Activated CD4-positive, CD25-positive, alpha-beta regulatory T cell (primary cell): ENCODE results near the gene C14orf39.

Source experiments
- DNase-seq, 4 experiments: peaks; one replicate each; lab custom pipeline; 2025; lab: John Stamatoyannopoulos, UW

Gene C14orf39

GRCh38 chr14:60485598-60486251 is at the start of gene C14orf39:
C14orf39 (minus strand) TSS chr14:60486063; CDS start chr14:60485078, 985 bp downstream.
- no peak for DNase-seq

GRCh38 chr14:60532442-60532841 is 46.6 kb upstream of the C14orf39 start:
- no peak for DNase-seq

- DNase-seq: no peak
Measured at GRCh38 chr14:60515511-60516289, 29.8 kb upstream of the C14orf39 start.

GRCh38 chr14:60514741-60515491 is 29.1 kb upstream of the C14orf39 start:
- DNase-seq: no peak

GRCh38 chr14:60514378-60514740 is 28.5 kb upstream of the C14orf39 start:
- DNase-seq: no peak

- DNase-seq: no peak
Measured at GRCh38 chr14:60512973-60513571, 27.2 kb upstream of the C14orf39 start.

- no peak for DNase-seq
Measured at GRCh38 chr14:60512126-60512525, 26.3 kb upstream of the C14orf39 start.

- DNase-seq: no peak
Measured at GRCh38 chr14:60510951-60511599, 25.2 kb upstream of the C14orf39 start.

GRCh38 chr14:60510254-60510950 is 24.5 kb upstream of the C14orf39 start:
- DNase-seq: no peak

- DNase-seq: no peak
Measured at GRCh38 chr14:60509438-60510253, 23.8 kb upstream of the C14orf39 start.

GRCh38 chr14:60508707-60509437 is 23.0 kb upstream of the C14orf39 start, which contains the start of gene SIX6:
SIX6 (plus strand) TSS chr14:60509146; CDS start chr14:60509399, 253 bp downstream.
- DNase-seq: no peak

- DNase-seq: no peak
Measured at GRCh38 chr14:60508363-60508706, 22.5 kb upstream of the C14orf39 start.

- no peak for DNase-seq
Measured at GRCh38 chr14:60506985-60507829, 21.3 kb upstream of the C14orf39 start.

- DNase-seq: no peak
Measured at GRCh38 chr14:60506462-60506984, 20.7 kb upstream of the C14orf39 start.

- no peak for DNase-seq
Measured at GRCh38 chr14:60506010-60506409, 20.1 kb upstream of the C14orf39 start.

- no peak for DNase-seq
Measured at GRCh38 chr14:60505448-60505847, 19.6 kb upstream of the C14orf39 start.

- DNase-seq: no peak
Measured at GRCh38 chr14:60502541-60502940, 16.7 kb upstream of the C14orf39 start.

- no peak for DNase-seq
Measured at GRCh38 chr14:60495946-60496345, 10.1 kb upstream of the C14orf39 start.
